Measurements from ENCODE around the gene ESR1. TPM values are rescaled to one million over a fixed set of nuclear protein-coding genes. Genes with fewer than 3 reads are reported as not detected.

ESR1 gene
- total and polyA plus RNA-seq, 2 donors (not counting 3 experiments of a cell fraction or from before 2014, with no cell fraction given), result 0.01 TPM; not detected in 1

DNA sequence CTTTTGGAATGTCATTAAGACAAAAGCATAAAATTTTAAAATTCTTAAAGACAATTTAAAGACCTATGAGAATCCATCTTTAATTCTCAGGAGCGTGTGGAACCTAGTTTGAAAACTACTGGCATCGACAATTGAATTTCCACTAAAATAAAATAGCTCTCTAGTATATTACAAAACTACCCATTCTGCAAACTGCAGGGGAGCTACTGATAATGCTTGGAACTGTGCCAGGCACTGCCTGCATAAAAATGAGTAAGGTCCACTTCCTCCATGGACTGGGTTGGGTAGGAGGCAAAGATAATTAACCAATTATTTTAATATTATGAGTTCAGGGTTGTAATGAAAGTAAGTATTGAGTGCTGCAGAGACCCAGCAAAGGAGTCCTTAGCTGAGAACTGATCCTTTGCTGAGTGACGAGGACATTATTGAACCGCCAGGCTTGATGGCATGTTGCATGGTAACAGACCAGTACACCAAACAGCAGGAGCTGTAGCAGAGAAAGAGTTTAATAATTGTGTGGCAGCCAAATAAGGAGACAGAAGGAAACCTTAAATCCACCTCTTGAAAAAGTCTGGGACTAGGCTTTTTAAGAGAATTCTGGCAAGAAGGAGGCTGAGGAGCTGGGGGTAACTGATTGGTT is 261.3 kb downstream of the ESR1 start:
- DNase-seq (ENCODE audit: low read depth, low spot score) (no peak), FAIRE-seq (no peak)
- Histone ChIP-seq H3K27me3 (ENCODE audit: control insufficient read depth in 2 of 2, insufficient read depth in 2 of 2, low read length in 2 of 2) (peaks cover 0 to 4% of the 10 kb centered on the region in 2 experiments), H4K20me1 (replicated peaks; ENCODE audit: control insufficient read depth, extremely low read depth, insufficient read depth, low read length) (no peaks in the 10 kb centered on the region), H3K9ac (replicated peaks; ENCODE audit: extremely low read depth, insufficient read depth, low read length) (no peak overlapping the region), H2AFZ (ENCODE audit: low read depth, low read length) (no peak overlapping the region), H3K79me2 (ENCODE audit: control insufficient read depth, insufficient read depth, low read length) (no peaks in the 10 kb centered on the region), H3K9me3 (replicated peaks; ENCODE audit: control insufficient read depth, insufficient read depth, low read length) (no peaks in the 10 kb centered on the region), H3K4me3 (replicated peaks in 1 of 3; ENCODE audit: insufficient read depth in 1 of 3, low read depth in 1 of 3, low read length in 3 of 3) (no peak overlapping the region), H3K36me3 (ENCODE audit: control insufficient read depth in 2 of 2, extremely low read depth in 1 of 2, insufficient read depth in 2 of 2, low read length in 2 of 2) (no peaks in the 10 kb centered on the region), H3K4me2 (ENCODE audit: insufficient read depth, low read length) (no peak overlapping the region), H3K27ac (ENCODE audit: insufficient read depth, low read depth, low read length) (no peak overlapping the region), H3K9me1 (replicated peaks; ENCODE audit: control insufficient read depth, extremely low read depth, insufficient read depth, low read length) (no peaks in the 10 kb centered on the region), H3K4me1 (ENCODE audit: control insufficient read depth, extremely low read depth, insufficient read depth, low read length) (no peaks in the 10 kb centered on the region)
- intact Hi-C loops (cut with micrococcal nuclease) (no loop called here), dilution Hi-C loops (cut with MboI; ENCODE audit: extremely low pct_ligation_motif_present, low sequenced_read_pairs) (no loop called here)
- BruUV-seq (replicated peaks), result no TSS peak
- CTCF ChIA-PET, result interaction anchor here (2.2 kb wide), 1 partner anchor 56 kb away, joined by 6 read pairs; no protein-coding TSS in a partner anchor
- TF ChIP-seq POLR2AphosphoS5 (IDR thresholded peaks at IDR 0.05; ENCODE audit: insufficient read depth, low read depth, low read length) (no peak), JUN (IDR thresholded peaks at IDR 0.05; ENCODE audit: borderline replicate concordance, insufficient read depth, insufficient read length, low read depth) (no peak), MYC (IDR thresholded peaks at IDR 0.05; ENCODE audit: low read depth, low read length) (no peak), GATA2 (IDR thresholded peaks at IDR 0.05; ENCODE audit: insufficient read depth, insufficient read length, low read depth, low read length) (no peak), POLR2A (IDR thresholded peaks at IDR 0.05; ENCODE audit: low read depth, low read length) (no peak), EZH2 (IDR thresholded peaks at IDR 0.05; ENCODE audit: borderline replicate concordance, low read depth, low read length, severe bottlenecking) (no peak), FOS (IDR thresholded peaks at IDR 0.05; ENCODE audit: borderline replicate concordance, insufficient read depth, low read length) (no peak)
- TF ChIP-seq, protein P1, sequence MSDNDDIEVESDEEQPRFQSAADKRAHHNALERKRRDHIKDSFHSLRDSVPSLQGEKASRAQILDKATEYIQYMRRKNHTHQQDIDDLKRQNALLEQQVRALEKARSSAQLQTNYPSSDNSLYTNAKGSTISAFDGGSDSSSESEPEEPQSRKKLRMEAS (IDR thresholded peaks at IDR 0.05; ENCODE audit: insufficient read depth, insufficient read length), result no peak
- POLR2A ChIA-PET, result interaction anchor here (0.5 kb wide), 1 partner anchor 61 kb away, joined by 5 read pairs; no protein-coding TSS in a partner anchor
